GM21367 (cell line): ENCODE data around the gene MSN.

Source experiments
- ATAC-seq: cut with Tn5 transposase; IDR thresholded peaks from one replicate; pipeline ENCODE4 v1.9.1; 2021; ENCODE audit not compliant: unreplicated experiment

Gene MSN

GRCh38 chrX:65671966-65672365 is 4.5 kb downstream of the MSN start:
- no peak for ATAC-seq

GRCh38 chrX:65673857-65674203 is 6.4 kb downstream of the MSN start:
- no peak for ATAC-seq

- no peak for ATAC-seq
Measured at GRCh38 chrX:65674204-65674893, 6.9 kb downstream of the MSN start.

- ATAC-seq: no peak
Measured at GRCh38 chrX:65677954-65678469, 10.6 kb downstream of the MSN start.

GRCh38 chrX:65679071-65679540 is 11.7 kb downstream of the MSN start:
- no peak for ATAC-seq

- ATAC-seq: no peak
Measured at GRCh38 chrX:65681810-65682209, 14.4 kb downstream of the MSN start.

DNA sequence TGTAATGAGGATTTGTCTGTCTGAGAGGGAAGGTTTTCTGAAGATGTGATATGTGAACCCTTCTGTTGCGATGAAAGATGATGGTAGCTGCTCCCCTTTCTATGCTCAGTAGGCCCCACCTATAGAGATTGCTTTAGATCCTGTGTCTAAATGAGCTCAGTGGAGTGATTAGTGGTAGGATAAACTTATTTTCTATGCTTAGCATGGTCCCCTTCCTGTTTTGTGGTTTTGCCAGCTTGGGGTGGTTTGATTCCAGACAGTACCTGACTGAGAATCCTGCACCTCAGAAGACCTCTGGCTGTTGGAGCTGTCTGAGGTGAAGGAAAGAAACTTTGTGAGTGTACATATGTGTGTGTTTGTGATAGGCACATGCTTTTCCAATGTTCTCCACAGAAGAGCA is 17.7 kb downstream of the MSN start:
- no peak for ATAC-seq

- no peak for ATAC-seq
Measured at GRCh38 chrX:65686236-65686635, 18.8 kb downstream of the MSN start.

DNA sequence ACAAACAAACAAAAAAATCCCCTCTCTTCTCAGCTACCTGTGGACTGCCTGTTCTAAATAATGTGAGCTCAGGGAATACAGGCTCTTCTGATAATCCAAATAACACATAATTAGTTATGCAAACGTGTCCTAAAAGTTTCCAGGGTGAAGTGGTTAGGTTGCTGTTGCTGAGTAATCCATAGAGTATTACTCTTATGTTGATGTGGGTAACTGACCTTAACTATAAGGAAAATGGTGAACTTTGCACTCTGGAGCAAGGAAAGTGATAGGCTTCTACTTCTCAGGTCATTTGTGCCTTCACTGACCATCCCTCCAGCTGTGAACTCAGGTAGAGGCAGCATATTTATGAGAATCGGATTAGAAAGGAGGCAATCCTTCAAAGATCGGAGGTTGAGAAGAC is 19.9 kb downstream of the MSN start:
- ATAC-seq: no peak

DNA sequence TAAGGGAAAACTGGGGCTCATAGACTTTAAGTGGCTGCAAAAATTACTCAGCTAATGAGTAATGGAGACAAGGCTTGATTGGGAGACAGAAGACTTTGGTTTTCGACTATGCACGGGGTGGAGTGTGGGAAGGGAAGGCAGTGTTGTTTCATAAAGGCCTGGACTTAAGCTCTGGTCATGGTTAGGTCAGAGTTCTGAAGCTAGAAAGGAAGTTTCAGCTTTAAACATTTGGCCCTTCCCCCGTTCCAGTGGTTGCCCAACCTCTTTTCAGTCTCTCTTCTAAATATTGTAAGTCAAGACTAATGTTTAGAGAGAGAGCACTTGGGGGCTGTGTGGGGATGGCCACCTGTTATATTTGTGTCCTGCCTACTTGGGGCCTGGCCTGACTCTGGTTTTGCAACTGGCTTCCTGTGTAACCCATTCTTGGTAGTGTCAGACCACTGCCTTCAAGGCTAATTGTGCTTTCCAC is 21.0 kb downstream of the MSN start:
- ATAC-seq: peak; percentile 90

GRCh38 chrX:65689377-65689776 is 21.9 kb downstream of the MSN start:
- no peak for ATAC-seq

DNA sequence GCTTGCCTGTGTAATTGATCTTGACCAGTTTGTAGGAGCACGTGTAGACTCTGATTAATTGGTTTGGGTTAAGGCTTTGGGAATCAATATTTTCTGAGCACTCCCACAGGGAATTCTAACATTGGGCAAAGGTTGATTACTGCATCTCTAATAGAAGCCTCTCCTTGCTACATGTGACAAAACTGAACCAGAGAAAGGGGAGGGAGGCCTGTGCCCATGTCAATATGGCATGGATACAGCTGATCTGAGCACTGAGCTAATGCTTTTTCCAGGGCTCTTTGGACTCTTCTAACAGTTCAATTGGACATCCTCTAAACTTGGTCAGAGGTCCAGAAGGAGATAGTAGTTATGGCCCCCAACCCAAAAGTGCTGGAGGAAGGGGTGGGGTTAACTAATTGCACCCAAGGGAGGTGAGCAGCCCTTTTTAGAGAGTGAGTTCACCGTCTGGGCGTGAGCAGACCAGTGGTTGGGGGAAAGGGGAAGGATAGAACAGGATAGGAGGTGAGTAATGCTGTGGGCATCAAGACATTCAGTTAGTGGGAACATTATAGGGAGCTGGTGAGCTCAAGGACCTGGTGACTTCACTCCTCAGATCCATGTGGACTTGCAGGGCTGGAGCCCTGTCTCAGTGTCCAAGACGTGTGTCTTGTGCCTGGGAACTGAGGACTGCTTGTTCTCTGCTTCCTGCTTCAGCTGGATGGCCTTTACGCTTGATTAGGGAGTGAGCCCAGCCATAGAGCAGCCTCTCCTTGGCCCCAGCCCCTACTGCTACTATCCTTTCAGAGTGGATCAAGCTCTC is 22.8 kb downstream of the MSN start:
- no peak for ATAC-seq

DNA sequence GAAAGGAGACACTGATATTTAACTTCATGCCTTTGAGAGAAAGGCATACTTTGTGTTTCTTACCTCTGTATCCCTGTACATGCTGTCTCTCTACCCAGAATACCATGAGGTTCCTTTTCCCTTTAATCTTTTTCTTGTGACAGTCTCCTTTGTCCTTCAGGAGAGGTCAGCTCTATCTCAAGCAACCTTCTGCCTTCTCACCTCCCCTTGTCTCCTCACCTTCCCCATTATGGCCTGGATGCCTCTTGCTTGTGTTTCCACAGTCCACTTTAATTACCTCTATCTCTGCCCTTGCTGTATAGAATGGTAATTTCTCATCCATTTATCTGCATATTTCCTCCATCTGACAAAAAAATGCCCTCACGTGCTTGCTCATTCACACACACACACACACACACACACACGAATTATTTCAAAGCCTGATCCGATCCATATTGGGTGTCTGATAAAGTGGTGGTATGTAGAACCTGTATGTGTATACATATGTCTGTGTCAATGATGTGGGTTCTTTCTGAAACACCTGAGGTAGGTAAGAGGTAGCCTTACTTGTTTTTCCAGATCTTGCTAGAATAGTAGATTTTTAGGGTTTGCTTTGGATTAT is 28.5 kb downstream of the MSN start:
- ATAC-seq: no peak

DNA sequence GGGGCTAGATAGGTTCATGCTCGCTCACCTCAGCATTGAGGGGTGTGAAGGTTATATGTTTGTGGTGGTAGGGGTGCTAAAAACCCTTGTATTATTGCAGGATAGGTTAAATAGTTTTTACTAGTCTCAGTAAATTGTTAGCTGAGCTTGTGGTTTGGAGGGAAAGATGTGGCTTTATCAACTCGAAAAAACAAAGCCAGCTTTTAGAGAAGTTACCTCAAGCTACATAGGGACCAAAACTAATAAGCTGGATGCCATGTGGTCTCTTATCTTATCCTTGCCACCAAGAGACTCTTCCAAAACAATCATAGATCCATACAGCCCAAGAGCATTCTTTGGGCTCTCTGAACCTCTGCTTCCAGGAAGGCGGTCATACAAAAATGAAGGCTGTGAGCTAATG is 29.2 kb downstream of the MSN start:
- no peak for ATAC-seq

DNA sequence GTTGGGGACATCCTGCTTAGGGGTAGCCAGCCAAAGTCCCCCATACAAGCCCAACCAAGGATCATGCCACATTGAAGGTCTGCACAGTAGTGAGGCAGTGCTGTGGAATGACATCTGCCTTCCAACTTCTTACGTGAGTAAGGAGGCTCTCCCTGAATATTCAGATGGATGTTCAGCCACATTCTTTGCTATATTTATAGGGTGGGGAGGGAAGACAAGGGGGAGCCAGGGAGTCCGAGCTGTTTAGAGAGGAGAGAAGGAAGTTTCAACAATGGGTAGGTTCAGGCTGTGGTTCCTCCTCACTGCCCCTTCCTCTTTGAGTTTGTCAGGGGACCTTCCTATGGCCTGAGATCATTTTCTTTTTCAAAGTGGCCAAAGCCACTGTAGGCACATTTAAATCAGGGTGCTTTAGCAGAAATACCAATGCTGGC is 29.8 kb downstream of the MSN start:
- no peak for ATAC-seq

- ATAC-seq: peak; percentile 53
Measured at GRCh38 chrX:65697915-65698796, 30.7 kb downstream of the MSN start.

- no peak for ATAC-seq
Measured at GRCh38 chrX:65702956-65703355, 35.5 kb downstream of the MSN start.

- no peak for ATAC-seq
Measured at GRCh38 chrX:65705439-65705838, 38.0 kb downstream of the MSN start.

DNA sequence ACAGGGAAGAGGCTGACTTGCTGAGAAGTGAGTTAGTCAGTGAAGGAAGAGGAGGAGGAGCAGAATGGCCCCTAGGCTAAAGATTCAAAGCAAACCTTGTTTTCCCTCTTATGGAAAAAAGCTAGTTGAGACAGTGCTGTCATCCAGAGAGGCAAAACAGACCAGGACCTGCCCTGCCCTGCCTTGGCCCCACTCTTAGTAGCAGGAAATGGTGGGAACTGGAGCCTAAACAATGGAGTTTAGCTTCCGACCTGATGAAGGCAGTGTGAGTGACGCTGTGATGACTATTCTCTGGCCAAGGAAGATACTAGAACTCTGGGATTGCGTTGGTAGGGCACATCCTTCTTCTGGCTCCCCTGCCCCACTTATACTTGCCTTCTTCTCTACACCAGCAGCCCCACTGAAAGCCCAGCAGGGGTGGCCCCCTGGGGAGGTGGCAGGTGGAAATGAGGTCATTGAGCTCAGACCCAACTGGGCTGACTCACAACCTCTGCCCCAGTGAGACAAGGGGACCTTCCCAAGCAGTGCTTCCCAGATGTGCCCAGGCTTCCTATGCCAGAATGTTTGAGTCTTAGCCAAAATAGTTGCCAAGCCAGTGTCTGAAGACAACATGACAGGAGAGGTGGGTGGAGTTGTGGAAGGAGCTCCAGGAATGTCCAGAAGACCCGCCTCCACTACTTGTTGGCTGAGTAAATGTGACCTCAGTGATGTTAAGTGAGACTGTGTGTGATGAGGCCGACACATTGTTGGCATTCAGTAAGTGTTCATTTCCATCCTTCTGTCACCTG is 38.8 kb downstream of the MSN start:
- ATAC-seq: no peak

- ATAC-seq: no peak
Measured at GRCh38 chrX:65707151-65707550, 39.7 kb downstream of the MSN start.
